PC-9 (cell line): ENCODE data around the gene UNC5B. TPM values are rescaled to one million over a fixed set of nuclear protein-coding genes. Genes with fewer than 3 reads are reported as not detected.

ENCODE experiments used
- BruUV-seq: library from RNA; stranded (reverse); fragments of 400-500 nt; replicated peaks from 2 replicates; lab custom pipeline; 2021; lab: Mats Ljungman, UMichigan
- CTCF ChIA-PET: fragments of 300-600 bp; sonication (Branson Sonifier 250); formaldehyde crosslinking; loops from one replicate; lab custom pipeline; 2022; ENCODE audit warnings: antibody characterized with exemption; lab: Charles Lee
- POLR2A ChIA-PET: fragments of 300-600 bp; sonication (Branson Sonifier 250); formaldehyde crosslinking; loops from one replicate; lab custom pipeline; 2022; ENCODE audit warnings: antibody characterized with exemption; ENCODE audit not compliant: unreplicated experiment; lab: Charles Lee
- DNase-seq, 2 experiments: peaks; one replicate each; pipeline versions ENCODE4 v3.0.0 to v3.0.0-alpha.2; 2015 to 2022; ENCODE audit warnings: mixed read lengths in 1 of 2
- H2AFZ ChIP-seq: fragments of 200-600 bp; sonication (generic); 2 replicates; pipeline ENCODE4 v1.8.1; 2017; ENCODE audit warnings: antibody characterized with exemption
- H3F3A ChIP-seq: fragments of 200-600 bp; sonication (generic); 2 replicates; pipeline ENCODE4 v1.8.1; 2017; ENCODE audit warnings: antibody characterized with exemption, mild to moderate bottlenecking, low read depth; ENCODE audit not compliant: insufficient read depth
- H3K27ac ChIP-seq: fragments of 200-600 bp; sonication (generic); 2 replicates; pipeline ENCODE4 v1.6.1; 2016; ENCODE audit warnings: mixed run types
- H3K27me3 ChIP-seq: fragments of 200-600 bp; sonication (generic); 2 replicates; pipeline ENCODE4 v1.6.1; 2016; ENCODE audit warnings: low read depth, mixed run types; ENCODE audit not compliant: insufficient read depth
- H3K36me3 ChIP-seq: fragments of 200-600 bp; sonication (generic); 2 replicates; pipeline ENCODE4 v1.6.1; 2016; ENCODE audit warnings: low read depth, mixed run types
- H3K4me1 ChIP-seq: fragments of 200-600 bp; sonication (generic); replicated peaks from 2 replicates; pipeline ENCODE4 v1.6.1; 2016; ENCODE audit warnings: mixed run types; ENCODE audit not compliant: insufficient read depth
- H3K4me2 ChIP-seq: fragments of 200-600 bp; sonication (generic); 2 replicates; pipeline ENCODE4 v1.6.1; 2017; ENCODE audit warnings: mixed run types
- H3K4me3 ChIP-seq: fragments of 200-600 bp; sonication (generic); 2 replicates; pipeline ENCODE4 v1.6.1; 2016; ENCODE audit warnings: mixed run types
- H3K79me2 ChIP-seq: fragments of 200-600 bp; sonication (generic); 2 replicates; pipeline ENCODE4 v1.6.1; 2017; ENCODE audit warnings: low read depth, mixed run types
- H3K9me2 ChIP-seq: fragments of 200-600 bp; sonication (generic); 2 replicates; pipeline ENCODE4 v1.8.1; 2017; ENCODE audit warnings: mild to moderate bottlenecking; ENCODE audit not compliant: insufficient read depth
- H3K9me3 ChIP-seq: fragments of 200-600 bp; sonication (generic); 2 replicates; pipeline ENCODE4 v1.8.1; 2016; ENCODE audit warnings: low read depth; ENCODE audit not compliant: insufficient read depth
- H4K20me1 ChIP-seq: fragments of 200-600 bp; sonication (generic); 2 replicates; pipeline ENCODE4 v1.8.1; 2017; ENCODE audit not compliant: insufficient read depth
- EZH2 ChIP-seq: fragments of 200-600 bp; sonication (generic); IDR thresholded peaks from 2 replicates; pipeline ENCODE4 v1.8.0; 2017; ENCODE audit warnings: antibody characterized with exemption, low read depth
- intact Hi-C: fragments of 100-400 bp; cut with micrococcal nuclease; formaldehyde crosslinking; loops from one replicate; pipeline ENCODE4 v1.10.0; 2022; ENCODE audit not compliant: unreplicated experiment
- total RNA-seq: library from RNA; stranded (reverse); gene quantifications from 2 replicates; pipeline ENCODE4 v1.2.3, GENCODE V29; 2021
- TF ChIP-seq, protein P1 (sequence below): fragments of 200-600 bp; sonication (generic); conservative IDR thresholded peaks from 2 replicates; pipeline ENCODE4 v1.6.1; 2017; ENCODE audit warnings: mixed run types, antibody characterized with exemption, mild to moderate bottlenecking, moderate library complexity

UNC5B gene
- total RNA-seq, 1 experiment from 2014 or later: 1.7 TPM

DNA sequence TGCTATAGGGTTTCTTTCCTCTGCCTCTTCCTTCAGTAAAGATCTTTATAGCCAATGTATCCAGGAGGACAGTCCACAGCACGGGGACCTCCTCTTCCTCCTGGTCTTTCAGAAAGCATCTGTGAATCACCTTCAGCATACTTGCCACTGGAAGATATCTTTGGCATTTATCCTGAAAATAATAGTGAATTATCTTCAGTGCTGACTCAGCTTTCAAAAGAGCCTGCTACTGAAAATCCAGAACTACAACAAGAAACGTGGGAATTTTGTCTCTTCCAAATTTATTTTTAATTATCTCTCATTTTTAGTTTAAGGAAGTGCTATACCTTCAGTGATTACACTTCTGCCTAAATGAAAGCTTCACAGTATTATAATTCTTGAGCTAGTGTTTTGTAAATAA is 7.6 kb upstream of the UNC5B start:
- Histone ChIP-seq H3K4me3 (no peak overlapping the region), H3K9me2 (no peaks in the 10 kb centered on the region), H3F3A (no peaks in the 10 kb centered on the region), H3K9me3 (no peaks in the 10 kb centered on the region), H4K20me1 (no peaks in the 10 kb centered on the region), H3K27me3 (peaks cover 7% of the 10 kb centered on the region), H3K79me2 (no peaks in the 10 kb centered on the region), H2AFZ (no peak overlapping the region), H3K4me2 (no peak overlapping the region), H3K27ac (no peak overlapping the region), H3K4me1 (0 out of 2 replicates have a peak, but pooled peaks cover 4% of the 10 kb centered on the region), H3K36me3 (no peaks in the 10 kb centered on the region)
- intact Hi-C loops: loop anchor here (5.0 to 10.0 kb wide), 2 partner anchors 130 to 302 kb away; no protein-coding TSS in a partner anchor
- CTCF ChIA-PET: interaction anchor here (0.6 kb wide), 1 partner anchor 55 kb away, joined by 3 read pairs; no protein-coding TSS in a partner anchor
- POLR2A ChIA-PET: interaction anchor here (0.6 kb wide), 2 partner anchors 10 to 51 kb away, joined by 3 to 5 read pairs; no protein-coding TSS in a partner anchor
- BruUV-seq: no TSS peak
- TF ChIP-seq, protein P1, sequence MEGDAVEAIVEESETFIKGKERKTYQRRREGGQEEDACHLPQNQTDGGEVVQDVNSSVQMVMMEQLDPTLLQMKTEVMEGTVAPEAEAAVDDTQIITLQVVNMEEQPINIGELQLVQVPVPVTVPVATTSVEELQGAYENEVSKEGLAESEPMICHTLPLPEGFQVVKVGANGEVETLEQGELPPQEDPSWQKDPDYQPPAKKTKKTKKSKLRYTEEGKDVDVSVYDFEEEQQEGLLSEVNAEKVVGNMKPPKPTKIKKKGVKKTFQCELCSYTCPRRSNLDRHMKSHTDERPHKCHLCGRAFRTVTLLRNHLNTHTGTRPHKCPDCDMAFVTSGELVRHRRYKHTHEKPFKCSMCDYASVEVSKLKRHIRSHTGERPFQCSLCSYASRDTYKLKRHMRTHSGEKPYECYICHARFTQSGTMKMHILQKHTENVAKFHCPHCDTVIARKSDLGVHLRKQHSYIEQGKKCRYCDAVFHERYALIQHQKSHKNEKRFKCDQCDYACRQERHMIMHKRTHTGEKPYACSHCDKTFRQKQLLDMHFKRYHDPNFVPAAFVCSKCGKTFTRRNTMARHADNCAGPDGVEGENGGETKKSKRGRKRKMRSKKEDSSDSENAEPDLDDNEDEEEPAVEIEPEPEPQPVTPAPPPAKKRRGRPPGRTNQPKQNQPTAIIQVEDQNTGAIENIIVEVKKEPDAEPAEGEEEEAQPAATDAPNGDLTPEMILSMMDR: no peak
- TF ChIP-seq EZH2: no peak
- DNase-seq: no peak

DNA sequence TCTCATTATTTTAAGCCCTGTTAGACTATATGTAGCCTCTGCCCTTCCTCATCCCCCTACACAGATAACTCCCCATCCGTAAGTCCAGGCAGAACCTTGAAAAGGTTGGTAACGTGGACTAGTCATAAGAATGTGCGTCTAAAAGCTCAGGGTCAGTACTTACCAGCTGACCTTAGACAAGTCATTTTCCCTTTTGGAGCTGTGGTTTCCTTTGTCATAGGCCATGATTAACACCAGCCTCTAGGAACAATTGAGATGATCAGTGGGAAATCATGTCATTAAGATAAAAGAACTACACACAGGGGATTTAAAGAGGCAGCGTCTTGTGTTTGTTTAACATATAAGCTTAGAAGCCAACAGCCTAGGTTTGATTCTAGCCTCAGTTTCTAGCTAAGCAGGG is 6.9 kb upstream of the UNC5B start:
- Histone ChIP-seq H4K20me1 (no peaks in the 10 kb centered on the region), H3K9me3 (no peaks in the 10 kb centered on the region), H3K27ac (no peak overlapping the region), H2AFZ (no peak overlapping the region), H3K4me2 (no peak overlapping the region), H3K27me3 (peaks cover 14% of the 10 kb centered on the region), H3K79me2 (no peaks in the 10 kb centered on the region), H3F3A (no peaks in the 10 kb centered on the region), H3K9me2 (no peaks in the 10 kb centered on the region), H3K4me3 (no peak overlapping the region), H3K4me1 (0 out of 2 replicates have a peak, but pooled peaks cover 4% of the 10 kb centered on the region), H3K36me3 (no peaks in the 10 kb centered on the region)
- intact Hi-C loops: loop anchor here (5.0 to 10.0 kb wide), 2 partner anchors 131 to 303 kb away; no protein-coding TSS in a partner anchor
- no peak for DNase-seq
- ChIA-PET POLR2A (interaction anchor here (0.5 kb wide), 1 partner anchor 397 kb away, joined by 6 read pairs; no protein-coding TSS in a partner anchor), CTCF (no interaction called here)
- no TSS peak for BruUV-seq
- no peak for TF ChIP-seq EZH2
- TF ChIP-seq, protein P1: no peak

DNA sequence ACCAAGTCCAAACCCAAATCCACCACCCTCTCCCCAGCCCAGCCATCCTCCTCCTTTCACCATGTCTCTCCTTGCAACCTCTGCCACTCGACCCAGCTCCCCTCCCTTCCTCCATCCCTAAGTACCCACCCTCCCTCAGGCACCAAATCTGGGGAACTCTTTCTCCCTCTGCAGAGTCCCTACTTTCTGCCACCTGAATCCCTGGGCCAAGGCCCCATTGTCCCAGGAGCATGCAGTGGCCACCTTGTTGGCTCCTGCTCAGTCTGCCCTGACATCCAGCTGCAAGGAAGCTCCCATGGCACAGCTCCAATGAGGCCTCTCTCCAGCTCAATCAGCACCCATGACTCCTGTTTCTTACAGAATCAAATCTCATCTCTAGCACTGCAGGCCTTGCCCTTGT is 5.5 kb upstream of the UNC5B start:
- Histone ChIP-seq H3K36me3 (no peaks in the 10 kb centered on the region), H3K79me2 (no peaks in the 10 kb centered on the region), H2AFZ (no peak overlapping the region), H3K27ac (no peak overlapping the region), H3K9me2 (no peaks in the 10 kb centered on the region), H3F3A (no peaks in the 10 kb centered on the region), H3K4me2 (no peak overlapping the region), H4K20me1 (no peaks in the 10 kb centered on the region), H3K4me3 (no peak overlapping the region), H3K27me3 (peaks cover 28% of the 10 kb centered on the region), H3K4me1 (0 out of 2 replicates have a peak, but pooled peaks cover 6% of the 10 kb centered on the region), H3K9me3 (no peaks in the 10 kb centered on the region)
- TF ChIP-seq EZH2: no peak
- TF ChIP-seq, protein P1: no peak
- no peak for DNase-seq
- intact Hi-C loops: loop anchor here (5.0 to 10.0 kb wide), 2 partner anchors 132 to 305 kb away; no protein-coding TSS in a partner anchor
- CTCF ChIA-PET: interaction anchor here (0.5 kb wide), 1 partner anchor 747 kb away, joined by 3 read pairs; no protein-coding TSS in a partner anchor
- POLR2A ChIA-PET: no interaction called here
- no TSS peak for BruUV-seq
